ENCODE data around the gene HEPACAM.

The HEPACAM gene

GRCh38 chr11:124942466-124943253, 6.8 kb upstream of the HEPACAM start:
- no peak for FAIRE-seq

- no peak for FAIRE-seq
Measured at GRCh38 chr11:124941703-124942102, 5.9 kb upstream of the HEPACAM start.

GRCh38 chr11:124938970-124939369, 3.1 kb upstream of the HEPACAM start:
- no peak for FAIRE-seq

GRCh38 chr11:124938206-124938765, 2.4 kb upstream of the HEPACAM start:
- FAIRE-seq = no peak

GRCh38 chr11:124937336-124937935, 1.6 kb upstream of the HEPACAM start:
- FAIRE-seq = no peak

GRCh38 chr11:124934862-124935547, 842 bp downstream of the HEPACAM start:
- FAIRE-seq = no peak

- FAIRE-seq = no peak
Measured at GRCh38 chr11:124930799-124931198, 5.0 kb downstream of the HEPACAM start.

GRCh38 chr11:124928942-124929665, 6.7 kb downstream of the HEPACAM start:
- no peak for FAIRE-seq

GRCh38 chr11:124923296-124923695, 12.6 kb downstream of the HEPACAM start:
- FAIRE-seq = no peak

- no peak for FAIRE-seq
Measured at GRCh38 chr11:124922831-124923230, 13.0 kb downstream of the HEPACAM start.

GRCh38 chr11:124920870-124921609, 14.8 kb downstream of the HEPACAM start:
- no peak for FAIRE-seq

- FAIRE-seq = no peak
Measured at GRCh38 chr11:124920356-124920755, 15.5 kb downstream of the HEPACAM start.

- no peak for FAIRE-seq
Measured at GRCh38 chr11:124919898-124920297, 15.9 kb downstream of the HEPACAM start.

- FAIRE-seq = no peak
Measured at GRCh38 chr11:124918950-124919349, 16.9 kb downstream of the HEPACAM start, which contains the start of gene HEPN1. Gene HEPN1, plus strand, starts transcription at chr11:124919250.

GRCh38 chr11:124917115-124917637, 18.7 kb downstream of the HEPACAM start:
- no peak for FAIRE-seq

GRCh38 chr11:124916370-124916710, 19.5 kb downstream of the HEPACAM start:
- no peak for FAIRE-seq

GRCh38 chr11:124915541-124916369, 20.1 kb downstream of the HEPACAM start:
- no peak for FAIRE-seq

GRCh38 chr11:124902616-124903015, 33.2 kb downstream of the HEPACAM start:
- peak; percentile 19 for FAIRE-seq

- FAIRE-seq = no peak
Measured at GRCh38 chr11:124900464-124900863, 35.4 kb downstream of the HEPACAM start.

- no peak for FAIRE-seq
Measured at GRCh38 chr11:124899383-124900145, 36.3 kb downstream of the HEPACAM start.

All from G401.6 (cell line).